ENCODE results near the gene SLC9A6.

GRCh38 chrX:136067966-136068365 lies 82.7 kb downstream of the SLC9A6 start:
- TF ChIP-seq CTCF (IDR thresholded peaks at IDR 0.05) (no peak), POLR2A (IDR thresholded peaks at IDR 0.05) (no peak)
